ENCODE measurements around the gene GPRASP1.

GPRASP1 gene

GRCh38 chrX:102651242-102652011 is at the start of gene GPRASP1:
Gene GPRASP1, plus strand, starts transcription at chrX:102651483. Its CDS starts 2,431 bp downstream, at chrX:102653914.
- DNase-seq (ENCODE audit: low spot score) = peak; percentile 3
- no peak for TF ChIP-seq CTCF (conservative IDR thresholded peaks at IDR 0.05; ENCODE audit: low read depth)
- ChIA-PET POLR2A (ENCODE audit: low non-redundant PET) (no interaction called here), CTCF (no interaction called here)
- H3K27ac ChIP-seq = no peak within 1 kb of the TSS

- no peak for DNase-seq (ENCODE audit: low spot score)
- TF ChIP-seq CTCF (conservative IDR thresholded peaks at IDR 0.05; ENCODE audit: low read depth) = no peak
- ChIA-PET POLR2A (ENCODE audit: low non-redundant PET) (no interaction called here), CTCF (no interaction called here)
- no peak overlapping the region for H3K27ac ChIP-seq
These were observed 47.0 kb upstream of the GPRASP1 start for GRCh38 chrX:102604327-102604726.

GRCh38 chrX:102606115-102606514 is 45.2 kb upstream of the GPRASP1 start:
- no peak overlapping the region for H3K27ac ChIP-seq
- DNase-seq (ENCODE audit: low spot score) = no peak
- ChIA-PET CTCF (no interaction called here), POLR2A (ENCODE audit: low non-redundant PET) (no interaction called here)
- TF ChIP-seq CTCF (conservative IDR thresholded peaks at IDR 0.05; ENCODE audit: low read depth) = no peak

- CTCF ChIA-PET = no interaction called here
- POLR2A ChIA-PET (ENCODE audit: low non-redundant PET) = no interaction called here
- TF ChIP-seq CTCF (conservative IDR thresholded peaks at IDR 0.05; ENCODE audit: low read depth) = no peak
- DNase-seq (ENCODE audit: low spot score) = no peak
- no peak overlapping the region for H3K27ac ChIP-seq
These were observed 40.4 kb upstream of the GPRASP1 start for GRCh38 chrX:102610905-102611304.

- TF ChIP-seq CTCF (conservative IDR thresholded peaks at IDR 0.05; ENCODE audit: low read depth) = no peak
- H3K27ac ChIP-seq = no peak overlapping the region
- ChIA-PET CTCF (no interaction called here), POLR2A (ENCODE audit: low non-redundant PET) (no interaction called here)
- no peak for DNase-seq (ENCODE audit: low spot score)
These were observed 27.2 kb upstream of the GPRASP1 start for GRCh38 chrX:102624105-102624504.

GRCh38 chrX:102627640-102628039 is 23.6 kb upstream of the GPRASP1 start:
- no peak overlapping the region for H3K27ac ChIP-seq
- DNase-seq (ENCODE audit: low spot score) = no peak
- CTCF ChIA-PET = no interaction called here
- POLR2A ChIA-PET (ENCODE audit: low non-redundant PET) = no interaction called here
- no peak for TF ChIP-seq CTCF (conservative IDR thresholded peaks at IDR 0.05; ENCODE audit: low read depth)

All from RWPE1 (cell line).